Breast epithelium (tissue), 3 donors: ENCODE measurements around the gene FRMD4A.

Source experiments
- CTCF ChIP-seq, 3 donors: fragments of 450-650 bp; IDR thresholded peaks; one replicate each; pipeline ENCODE4 v1.5.1; 2016 to 2017; ENCODE audit warnings: antibody characterized with exemption in 3 of 3, mild to moderate bottlenecking in 3 of 3, moderate library complexity in 3 of 3
- POLR2A ChIP-seq: fragments of 450-650 bp; IDR thresholded peaks from one replicate; pipeline ENCODE4 v1.6.1; 2016; ENCODE audit warnings: antibody characterized with exemption, mild to moderate bottlenecking, moderate library complexity

- TF ChIP-seq CTCF (IDR thresholded peaks at IDR 0.05) (no peak), POLR2A (no peak)
These were observed 543.7 kb downstream of the FRMD4A start for GRCh38 chr10:13787015-13787421.
